Tibial nerve (tissue), 3 donors: ENCODE data around the gene PRKAG2.

ENCODE experiments used
- CTCF ChIP-seq, 5 experiments: fragments of 200-600 bp in 3 of 5; fragments of 450-650 bp in 2 of 5; sonication (generic) in 3 of 5; IDR thresholded peaks; one replicate each; pipeline ENCODE4 v1.5.1; 2016 to 2019; ENCODE audit warnings: antibody characterized with exemption in 5 of 5, mild to moderate bottlenecking in 3 of 5, moderate library complexity in 2 of 5
- POLR2A ChIP-seq, 2 donors: fragments of 450-650 bp; IDR thresholded peaks; one replicate each; pipeline ENCODE4 v1.6.1; 2017; ENCODE audit warnings: antibody characterized with exemption in 2 of 2, mild to moderate bottlenecking in 2 of 2, moderate library complexity in 2 of 2

- TF ChIP-seq CTCF (IDR thresholded peaks at IDR 0.05) (no peak), POLR2A (IDR thresholded peaks at IDR 0.05) (no peak)
These were observed 152.5 kb downstream of the PRKAG2 start for GRCh38 chr7:151724250-151724915.
